Amygdala (tissue), 56 donors: ENCODE measurements around the gene VN1R5.
"Not testable (repeated sequence)": the region's sequence is repeated elsewhere in the genome, so short reads cannot be mapped to it uniquely, and the experiment has no call there.

Source experiments
- DNase-seq, 56 donors: peaks; one replicate each; lab custom pipeline; 2025; lab: John Stamatoyannopoulos, UW

The VN1R5 gene

GRCh38 chr1:247255772-247256171 lies at the start of gene VN1R5:
TSS of gene VN1R5 (plus strand) at chr1:247256072.
- not testable (repeated sequence) for DNase-seq

- no peak for DNase-seq
Observed at GRCh38 chr1:247209396-247209795, 46.5 kb upstream of the VN1R5 start.

GRCh38 chr1:247210062-247210375 lies 45.9 kb upstream of the VN1R5 start:
- DNase-seq: no peak

- peak; percentile 72 to 98 (median 93) for DNase-seq
Observed at GRCh38 chr1:247210376-247211117, 45.3 kb upstream of the VN1R5 start.

- DNase-seq: no peak
Observed at GRCh38 chr1:247211339-247211738, 44.5 kb upstream of the VN1R5 start.

GRCh38 chr1:247212012-247212411 lies 43.9 kb upstream of the VN1R5 start:
- DNase-seq: no peak

- DNase-seq: no peak
Observed at GRCh38 chr1:247212627-247213617, 43.0 kb upstream of the VN1R5 start.

GRCh38 chr1:247216261-247216660 lies 39.6 kb upstream of the VN1R5 start:
- no peak for DNase-seq

- no peak for DNase-seq
Observed at GRCh38 chr1:247218121-247218651, 37.7 kb upstream of the VN1R5 start.

GRCh38 chr1:247220280-247220679 lies 35.6 kb upstream of the VN1R5 start:
- not testable (repeated sequence) for DNase-seq

- DNase-seq: no peak
Observed at GRCh38 chr1:247222840-247223239, 33.0 kb upstream of the VN1R5 start.

- DNase-seq: no peak
Observed at GRCh38 chr1:247224822-247225221, 31.1 kb upstream of the VN1R5 start.

- peak in 1 of 56 donors; percentile 5 for DNase-seq
Observed at GRCh38 chr1:247228133-247228532, 27.7 kb upstream of the VN1R5 start.

GRCh38 chr1:247241691-247242090 lies 14.2 kb upstream of the VN1R5 start:
- no peak for DNase-seq

GRCh38 chr1:247243524-247244137 lies 12.2 kb upstream of the VN1R5 start:
- no peak for DNase-seq

GRCh38 chr1:247246325-247247115 lies 9.4 kb upstream of the VN1R5 start:
- no peak for DNase-seq

- no peak for DNase-seq
Observed at GRCh38 chr1:247247568-247247967, 8.3 kb upstream of the VN1R5 start.

- no peak for DNase-seq
Observed at GRCh38 chr1:247266053-247266452, 10.2 kb downstream of the VN1R5 start.

- DNase-seq: no peak
Observed at GRCh38 chr1:247268390-247269045, 12.6 kb downstream of the VN1R5 start.

- DNase-seq: no peak
Observed at GRCh38 chr1:247269133-247269532, 13.3 kb downstream of the VN1R5 start.
